B cell (primary cell): ENCODE measurements around the gene PTGFRN.

Source experiments
- EZH2 ChIP-seq: IDR thresholded peaks from 2 replicates; pipeline ENCODE4 v1.6.1; 2012; ENCODE audit warnings: borderline replicate concordance, low read depth, mild to moderate bottlenecking, moderate library complexity, low read length; ENCODE audit not compliant: insufficient read depth, poor library complexity, severe bottlenecking
- TF ChIP-seq, protein P1 (sequence below): fragments of 200-600 bp; IDR thresholded peaks from one replicate; pipeline ENCODE4 v1.8.0; 2022; ENCODE audit warnings: antibody characterized with exemption, mild to moderate bottlenecking

DNA sequence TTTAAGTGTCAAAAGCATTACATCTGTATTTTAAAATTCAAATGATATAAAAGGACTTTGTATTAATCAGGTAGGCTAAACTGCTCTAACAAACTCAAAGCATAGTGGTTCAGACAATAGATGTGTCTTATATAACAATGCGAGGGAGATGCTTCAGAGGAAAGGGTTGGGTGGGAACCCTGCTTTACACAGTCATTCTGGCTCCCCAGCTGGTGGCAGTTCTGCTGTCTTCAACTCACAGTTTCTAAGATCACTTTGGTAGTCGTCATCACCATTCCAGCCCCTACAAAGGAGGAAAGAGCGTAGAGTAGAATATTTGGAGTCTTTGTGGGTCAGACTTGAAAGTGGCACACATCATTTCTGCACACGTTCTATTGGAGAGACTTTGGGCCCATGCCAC is 4.2 kb downstream of the PTGFRN start:
- TF ChIP-seq, protein P1, sequence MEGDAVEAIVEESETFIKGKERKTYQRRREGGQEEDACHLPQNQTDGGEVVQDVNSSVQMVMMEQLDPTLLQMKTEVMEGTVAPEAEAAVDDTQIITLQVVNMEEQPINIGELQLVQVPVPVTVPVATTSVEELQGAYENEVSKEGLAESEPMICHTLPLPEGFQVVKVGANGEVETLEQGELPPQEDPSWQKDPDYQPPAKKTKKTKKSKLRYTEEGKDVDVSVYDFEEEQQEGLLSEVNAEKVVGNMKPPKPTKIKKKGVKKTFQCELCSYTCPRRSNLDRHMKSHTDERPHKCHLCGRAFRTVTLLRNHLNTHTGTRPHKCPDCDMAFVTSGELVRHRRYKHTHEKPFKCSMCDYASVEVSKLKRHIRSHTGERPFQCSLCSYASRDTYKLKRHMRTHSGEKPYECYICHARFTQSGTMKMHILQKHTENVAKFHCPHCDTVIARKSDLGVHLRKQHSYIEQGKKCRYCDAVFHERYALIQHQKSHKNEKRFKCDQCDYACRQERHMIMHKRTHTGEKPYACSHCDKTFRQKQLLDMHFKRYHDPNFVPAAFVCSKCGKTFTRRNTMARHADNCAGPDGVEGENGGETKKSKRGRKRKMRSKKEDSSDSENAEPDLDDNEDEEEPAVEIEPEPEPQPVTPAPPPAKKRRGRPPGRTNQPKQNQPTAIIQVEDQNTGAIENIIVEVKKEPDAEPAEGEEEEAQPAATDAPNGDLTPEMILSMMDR = no peak
- no peak for TF ChIP-seq EZH2
